ENCODE data around the gene CDAN1.

The CDAN1 gene

DNA sequence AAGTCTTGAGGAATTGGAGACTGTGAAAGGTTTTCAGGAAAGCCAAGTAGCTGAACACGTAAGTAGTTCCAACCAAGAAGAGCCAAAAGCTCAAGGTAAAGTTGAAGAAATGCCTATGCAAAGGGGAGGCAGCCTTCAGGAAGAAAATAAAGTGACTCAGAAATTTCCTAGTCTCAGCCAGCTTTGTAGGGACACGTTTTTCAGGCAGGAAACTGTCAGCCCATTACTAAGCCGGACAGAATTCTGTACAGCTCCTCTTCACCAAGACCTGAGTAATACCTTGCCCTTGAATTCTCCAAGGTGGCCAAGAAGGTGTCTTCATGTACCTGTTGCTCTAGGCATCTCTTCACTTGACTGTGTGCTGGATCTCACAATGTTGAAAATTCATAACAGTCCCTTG is 48.6 kb downstream of the CDAN1 start:
- no peak for ATAC-seq
- no peak for TF ChIP-seq CSDC2 (CRISPR knock-in tag; IDR thresholded peaks at IDR 0.05)
- TF ChIP-seq GLIS3 (CRISPR knock-in tag; IDR thresholded peaks at IDR 0.05): no peak
- TF ChIP-seq PATZ1 (CRISPR knock-in tag; IDR thresholded peaks at IDR 0.05; ENCODE audit: borderline replicate concordance): no peak
- TF ChIP-seq ISL1 (CRISPR knock-in tag; IDR thresholded peaks at IDR 0.05): no peak
- no peak for TF ChIP-seq ZNF70 (CRISPR knock-in tag; IDR thresholded peaks at IDR 0.05)
- TF ChIP-seq ARNTL (CRISPR knock-in tag; IDR thresholded peaks at IDR 0.05; ENCODE audit: borderline replicate concordance, low read depth): no peak
- no peak for TF ChIP-seq BACH2 (CRISPR knock-in tag; IDR thresholded peaks at IDR 0.05; ENCODE audit: borderline replicate concordance)
- TF ChIP-seq CSRNP3 (CRISPR knock-in tag; IDR thresholded peaks at IDR 0.05): no peak
- no peak for TF ChIP-seq POU6F1 (CRISPR knock-in tag; IDR thresholded peaks at IDR 0.05; ENCODE audit: borderline replicate concordance, low read depth)
- no peak for TF ChIP-seq OSR1 (CRISPR knock-in tag; IDR thresholded peaks at IDR 0.05)
- TF ChIP-seq, protein P1, sequence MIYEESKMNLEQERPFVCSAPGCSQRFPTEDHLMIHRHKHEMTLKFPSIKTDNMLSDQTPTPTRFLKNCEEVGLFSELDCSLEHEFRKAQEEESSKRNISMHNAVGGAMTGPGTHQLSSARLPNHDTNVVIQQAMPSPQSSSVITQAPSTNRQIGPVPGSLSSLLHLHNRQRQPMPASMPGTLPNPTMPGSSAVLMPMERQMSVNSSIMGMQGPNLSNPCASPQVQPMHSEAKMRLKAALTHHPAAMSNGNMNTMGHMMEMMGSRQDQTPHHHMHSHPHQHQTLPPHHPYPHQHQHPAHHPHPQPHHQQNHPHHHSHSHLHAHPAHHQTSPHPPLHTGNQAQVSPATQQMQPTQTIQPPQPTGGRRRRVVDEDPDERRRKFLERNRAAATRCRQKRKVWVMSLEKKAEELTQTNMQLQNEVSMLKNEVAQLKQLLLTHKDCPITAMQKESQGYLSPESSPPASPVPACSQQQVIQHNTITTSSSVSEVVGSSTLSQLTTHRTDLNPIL (CRISPR knock-in tag; IDR thresholded peaks at IDR 0.05; ENCODE audit: low read depth): no peak
- no peak for TF ChIP-seq TOX (CRISPR knock-in tag; IDR thresholded peaks at IDR 0.05; ENCODE audit: borderline replicate concordance)
- no peak for TF ChIP-seq ZC3H10 (CRISPR knock-in tag; IDR thresholded peaks at IDR 0.05)
- no peak for TF ChIP-seq TCF4 (CRISPR knock-in tag; IDR thresholded peaks at IDR 0.05; ENCODE audit: borderline replicate concordance)
- TF ChIP-seq SNAI2 (CRISPR knock-in tag; IDR thresholded peaks at IDR 0.05): no peak
- TF ChIP-seq TSHZ2 (CRISPR knock-in tag; IDR thresholded peaks at IDR 0.05): no peak
- no peak for TF ChIP-seq ZNF8 (CRISPR knock-in tag; IDR thresholded peaks at IDR 0.05)
- TF ChIP-seq RARB (CRISPR knock-in tag; IDR thresholded peaks at IDR 0.05): no peak

- ATAC-seq: no peak
- TF ChIP-seq CSDC2 (CRISPR knock-in tag; IDR thresholded peaks at IDR 0.05) (no peak), ZC3H10 (CRISPR knock-in tag; IDR thresholded peaks at IDR 0.05) (no peak), POU6F1 (CRISPR knock-in tag; IDR thresholded peaks at IDR 0.05; ENCODE audit: borderline replicate concordance, low read depth) (no peak), TOX (CRISPR knock-in tag; IDR thresholded peaks at IDR 0.05; ENCODE audit: borderline replicate concordance) (no peak), RARB (CRISPR knock-in tag; IDR thresholded peaks at IDR 0.05) (no peak), PPARA (CRISPR knock-in tag; IDR thresholded peaks at IDR 0.05; ENCODE audit: borderline replicate concordance) (no peak), TCF4 (CRISPR knock-in tag; IDR thresholded peaks at IDR 0.05; ENCODE audit: borderline replicate concordance) (no peak), GLIS3 (CRISPR knock-in tag; IDR thresholded peaks at IDR 0.05) (no peak), SNAI2 (CRISPR knock-in tag; IDR thresholded peaks at IDR 0.05) (no peak), ZNF70 (CRISPR knock-in tag; IDR thresholded peaks at IDR 0.05) (no peak), BACH2 (CRISPR knock-in tag; IDR thresholded peaks at IDR 0.05; ENCODE audit: borderline replicate concordance) (no peak), ZFP30 (CRISPR knock-in tag; IDR thresholded peaks at IDR 0.05) (no peak), ZFP3 (CRISPR knock-in tag; IDR thresholded peaks at IDR 0.05) (no peak), ISL1 (CRISPR knock-in tag; IDR thresholded peaks at IDR 0.05) (no peak), PATZ1 (CRISPR knock-in tag; IDR thresholded peaks at IDR 0.05; ENCODE audit: borderline replicate concordance) (no peak), TSHZ2 (CRISPR knock-in tag; IDR thresholded peaks at IDR 0.05) (no peak)
- TF ChIP-seq, protein P1 (CRISPR knock-in tag; IDR thresholded peaks at IDR 0.05; ENCODE audit: low read depth): no peak
These were observed 49.2 kb downstream of the CDAN1 start for GRCh38 chr15:42687740-42688139.
